Loucy (cell line): ENCODE measurements around the gene GRIP2.

ENCODE experiments used
- H2AFZ ChIP-seq: fragments of 200-600 bp; sonication (generic); 2 replicates; pipeline ENCODE4 v1.6.0; 2016; ENCODE audit warnings: antibody characterized with exemption, mild to moderate bottlenecking, low read length, moderate library complexity
- H3F3A ChIP-seq: fragments of 200-600 bp; 2 replicates; pipeline ENCODE4 v1.6.0; 2016; ENCODE audit warnings: antibody characterized with exemption, low read depth, mild to moderate bottlenecking
- H3K27me3 ChIP-seq: fragments of 200-600 bp; sonication (generic); 2 replicates; pipeline ENCODE4 v1.6.1; 2014; ENCODE audit warnings: low read length, mild to moderate bottlenecking; ENCODE audit not compliant: insufficient read depth, poor library complexity, severe bottlenecking
- H3K36me3 ChIP-seq: fragments of 200-600 bp; sonication (generic); 2 replicates; pipeline ENCODE4 v1.6.1; 2016; ENCODE audit warnings: low read length; ENCODE audit not compliant: insufficient read depth
- H3K4me1 ChIP-seq: fragments of 200-600 bp; sonication (generic); 2 replicates; pipeline ENCODE4 v1.5.1; 2014; ENCODE audit warnings: low read length, mild to moderate bottlenecking; ENCODE audit not compliant: insufficient read depth, poor library complexity, severe bottlenecking
- H3K4me2 ChIP-seq: fragments of 200-600 bp; sonication (generic); 2 replicates; pipeline ENCODE4 v1.6.0; 2014; ENCODE audit warnings: antibody characterized with exemption, low read length, low read depth, mild to moderate bottlenecking; ENCODE audit not compliant: poor library complexity, severe bottlenecking
- H3K4me3 ChIP-seq: fragments of 200-600 bp; sonication (generic); 2 replicates; pipeline ENCODE4 v1.5.1; 2014; ENCODE audit warnings: low read length, mild to moderate bottlenecking, mixed read lengths; ENCODE audit not compliant: poor library complexity, severe bottlenecking
- H3K79me2 ChIP-seq: fragments of 200-600 bp; sonication (generic); 2 replicates; pipeline ENCODE4 v1.6.1; 2014; ENCODE audit warnings: low read length; ENCODE audit not compliant: insufficient read depth
- H3K9ac ChIP-seq: fragments of 200-600 bp; sonication (generic); 2 replicates; pipeline ENCODE4 v1.6.0; 2014; ENCODE audit warnings: mild to moderate bottlenecking, low read depth, low read length, moderate library complexity; ENCODE audit not compliant: poor library complexity, severe bottlenecking
- H3K9me2 ChIP-seq: fragments of 200-600 bp; sonication (generic); replicated peaks from 2 replicates; pipeline ENCODE4 v1.6.1; 2016; ENCODE audit warnings: low read depth, low read length, mixed read lengths
- H3K9me3 ChIP-seq: fragments of 200-600 bp; sonication (generic); 2 replicates; pipeline ENCODE4 v1.6.1; 2014; ENCODE audit warnings: mild to moderate bottlenecking, antibody characterized with exemption, low read length, low read depth; ENCODE audit not compliant: insufficient read depth
- H4K20me1 ChIP-seq: fragments of 200-600 bp; sonication (generic); 2 replicates; pipeline ENCODE4 v1.6.0; 2014; ENCODE audit warnings: antibody characterized with exemption, low read length, mild to moderate bottlenecking; ENCODE audit not compliant: insufficient read depth, poor library complexity, severe bottlenecking
- CTCF ChIP-seq: fragments of 200-600 bp; sonication (generic); conservative IDR thresholded peaks from 2 replicates; pipeline ENCODE4 v1.5.1; 2014; ENCODE audit warnings: mild to moderate bottlenecking, antibody characterized with exemption, low read length
- EZH2phosphoT487 ChIP-seq: fragments of 200-600 bp; IDR thresholded peaks from 2 replicates; pipeline ENCODE4 v1.6.1; 2018; ENCODE audit warnings: antibody characterized with exemption, mild to moderate bottlenecking, moderate library complexity, borderline replicate concordance

GRIP2 gene

GRCh38 chr3:14468621-14468981 is 71.5 kb downstream of the GRIP2 start:
- no peak overlapping the region for H2AFZ ChIP-seq
- H3K79me2 ChIP-seq: no peaks in the 10 kb centered on the region
- no peaks in the 10 kb centered on the region for H3F3A ChIP-seq
- no peaks in the 10 kb centered on the region for H4K20me1 ChIP-seq
- peaks cover 40% of the 10 kb centered on the region; the same call in 1 of the 2 replicates for H3K36me3 ChIP-seq
- H3K4me1 ChIP-seq: no peaks in the 10 kb centered on the region
- no peak overlapping the region for H3K4me3 ChIP-seq
- no peaks in the 10 kb centered on the region for H3K27me3 ChIP-seq
- H3K9me3 ChIP-seq: no peaks in the 10 kb centered on the region
- no peak for TF ChIP-seq EZH2phosphoT487
- TF ChIP-seq CTCF: no peak
- H3K4me2 ChIP-seq: no peak overlapping the region
- H3K9me2 ChIP-seq: no peaks in the 10 kb centered on the region
- no peak overlapping the region for H3K9ac ChIP-seq

GRCh38 chr3:14467814-14468620 is 72.1 kb downstream of the GRIP2 start:
- H3K9ac ChIP-seq: no peak overlapping the region
- H3K27me3 ChIP-seq: no peaks in the 10 kb centered on the region
- H4K20me1 ChIP-seq: no peaks in the 10 kb centered on the region
- peaks cover 43% of the 10 kb centered on the region; the same call in 1 of the 2 replicates for H3K36me3 ChIP-seq
- H3K9me3 ChIP-seq: no peaks in the 10 kb centered on the region
- H3K79me2 ChIP-seq: no peaks in the 10 kb centered on the region
- no peaks in the 10 kb centered on the region for H3K9me2 ChIP-seq
- no peaks in the 10 kb centered on the region for H3F3A ChIP-seq
- no peak overlapping the region for H3K4me3 ChIP-seq
- TF ChIP-seq EZH2phosphoT487: no peak
- TF ChIP-seq CTCF: peak; percentile 90
- H3K4me2 ChIP-seq: no peak overlapping the region
- no peak overlapping the region for H2AFZ ChIP-seq
- no peaks in the 10 kb centered on the region for H3K4me1 ChIP-seq

GRCh38 chr3:14466179-14466903 is 73.8 kb downstream of the GRIP2 start:
- Histone ChIP-seq H3K9ac (no peak overlapping the region), H3K4me3 (no peak overlapping the region), H3K4me1 (no peaks in the 10 kb centered on the region), H3K27me3 (no peaks in the 10 kb centered on the region), H4K20me1 (no peaks in the 10 kb centered on the region), H3F3A (no peaks in the 10 kb centered on the region), H3K9me2 (no peaks in the 10 kb centered on the region), H3K79me2 (no peaks in the 10 kb centered on the region), H2AFZ (no peak overlapping the region), H3K9me3 (no peaks in the 10 kb centered on the region), H3K4me2 (no peak overlapping the region), H3K36me3 (peaks cover 43% of the 10 kb centered on the region; the same call in 1 of the 2 replicates)
- TF ChIP-seq EZH2phosphoT487 (no peak), CTCF (no peak)
